G401 (cell line): ENCODE results near the gene ZSWIM9. TPM values are rescaled to one million over a fixed set of nuclear protein-coding genes. Genes with fewer than 3 reads are reported as not detected.
"Not testable (repeated sequence)": the region's sequence is repeated elsewhere in the genome, so short reads cannot be mapped to it uniquely, and the experiment has no call there.

Experiments used
- DNase-seq: peaks from one replicate; pipeline ENCODE4 v3.0.0-alpha.2; 2015; ENCODE audit warnings: low spot score
- in situ Hi-C: cut with HindIII; loops from 2 replicates; pipeline ENCODE4 v1.10.0; 2016; ENCODE audit warnings: low sequenced_read_pairs, mixed read lengths
- total RNA-seq: library from RNA; depleted of rRNA; stranded (reverse); fragments of >200 nt; shearing (Covaris generic); gene quantifications from 2 replicates; pipeline ENCODE4 v1.2.3, GENCODE V29; 2014

The ZSWIM9 gene
- total RNA-seq, 1 experiment from 2014 or later, result 3.6 TPM

- in situ Hi-C loops, result no loop called here
- peak; percentile 99 for DNase-seq
Observed at GRCh38 chr19:48203794-48204628, 33.5 kb downstream of the ZSWIM9 start.

- DNase-seq, result peak; percentile 8
- in situ Hi-C loops, result no loop called here
Observed at GRCh38 chr19:48206397-48207093, 36.1 kb downstream of the ZSWIM9 start.

GRCh38 chr19:48210005-48210404 lies 39.5 kb downstream of the ZSWIM9 start:
- no peak for DNase-seq
- in situ Hi-C loops, result no loop called here

- DNase-seq, result no peak
- in situ Hi-C loops, result no loop called here
Observed at GRCh38 chr19:48213959-48214358, 43.5 kb downstream of the ZSWIM9 start.

- no peak for DNase-seq
- in situ Hi-C loops, result no loop called here
Observed at GRCh38 chr19:48216933-48217332, 46.5 kb downstream of the ZSWIM9 start.

- DNase-seq, result no peak
- in situ Hi-C loops, result no loop called here
Observed at GRCh38 chr19:48218997-48219396, 48.5 kb downstream of the ZSWIM9 start.

GRCh38 chr19:48220784-48221183 lies 50.3 kb downstream of the ZSWIM9 start:
- DNase-seq, in situ Hi-C loops: not testable (repeated sequence)

- in situ Hi-C loops, result no loop called here
- no peak for DNase-seq
Observed at GRCh38 chr19:48221628-48222027, 51.1 kb downstream of the ZSWIM9 start.

GRCh38 chr19:48230555-48231129 lies 60.2 kb downstream of the ZSWIM9 start:
- in situ Hi-C loops, result no loop called here
- no peak for DNase-seq

GRCh38 chr19:48237057-48237456 lies 66.6 kb downstream of the ZSWIM9 start:
- in situ Hi-C loops, result no loop called here

GRCh38 chr19:48239120-48239519 lies 68.6 kb downstream of the ZSWIM9 start:
- DNase-seq, result no peak
- in situ Hi-C loops, result no loop called here

More at GRCh38 chr19:48237057-48237456, 66.6 kb downstream of the ZSWIM9 start:
- DNase-seq, result no peak

- in situ Hi-C loops, result no loop called here
- DNase-seq, result no peak
Observed at GRCh38 chr19:48239582-48240141, 69.2 kb downstream of the ZSWIM9 start.

GRCh38 chr19:48241771-48242170 lies 71.3 kb downstream of the ZSWIM9 start:
- DNase-seq, in situ Hi-C loops: not testable (repeated sequence)

- no peak for DNase-seq
- in situ Hi-C loops, result no loop called here
Observed at GRCh38 chr19:48244281-48244680, 73.8 kb downstream of the ZSWIM9 start.

GRCh38 chr19:48246101-48246500 lies 75.6 kb downstream of the ZSWIM9 start:
- DNase-seq, result no peak
- in situ Hi-C loops, result no loop called here

GRCh38 chr19:48247212-48247611 lies 76.7 kb downstream of the ZSWIM9 start:
- in situ Hi-C loops, result no loop called here
- no peak for DNase-seq
